ENCODE results near the gene NR3C1.

Gene NR3C1

GRCh38 chr5:143271431-143271830, 132.1 kb downstream of the NR3C1 start:
- ChIA-PET CTCF (no interaction called here), POLR2A (no interaction called here)
- DNase-seq (ENCODE audit: extremely low spot score) = no peak
- TF ChIP-seq CTCF (IDR thresholded peaks at IDR 0.05; ENCODE audit: control extremely low read depth, extremely low read depth, low read depth, missing control alignments) = no peak

- ChIA-PET CTCF (no interaction called here), POLR2A (no interaction called here)
- no peak for DNase-seq (ENCODE audit: extremely low spot score)
- no peak for TF ChIP-seq CTCF (IDR thresholded peaks at IDR 0.05; ENCODE audit: control extremely low read depth, extremely low read depth, low read depth, missing control alignments)
These were observed 135.1 kb downstream of the NR3C1 start for GRCh38 chr5:143268388-143268787.

GRCh38 chr5:143267186-143267585, 136.3 kb downstream of the NR3C1 start:
- POLR2A ChIA-PET = no interaction called here
- CTCF ChIA-PET = no interaction called here
- no peak for TF ChIP-seq CTCF (IDR thresholded peaks at IDR 0.05; ENCODE audit: control extremely low read depth, extremely low read depth, low read depth, missing control alignments)
- DNase-seq (ENCODE audit: extremely low spot score) = no peak

GRCh38 chr5:143265995-143266394, 137.5 kb downstream of the NR3C1 start:
- TF ChIP-seq CTCF (IDR thresholded peaks at IDR 0.05; ENCODE audit: control extremely low read depth, extremely low read depth, low read depth, missing control alignments) = no peak
- POLR2A ChIA-PET = no interaction called here
- no peak for DNase-seq (ENCODE audit: extremely low spot score)
- CTCF ChIA-PET = interaction anchor here (2.5 kb wide), 1 partner anchor 17 kb away, joined by 9 read pairs; no protein-coding TSS in a partner anchor

- ChIA-PET CTCF (interaction anchor here (1.0 to 1.6 kb wide), 2 partner anchors 17 to 36 kb away, joined by 3 read pairs; no protein-coding TSS in a partner anchor), POLR2A (no interaction called here)
- TF ChIP-seq CTCF (IDR thresholded peaks at IDR 0.05; ENCODE audit: control extremely low read depth, extremely low read depth, low read depth, missing control alignments) = no peak
- no peak for DNase-seq (ENCODE audit: extremely low spot score)
These were observed 140.1 kb downstream of the NR3C1 start for GRCh38 chr5:143263272-143263810.

GRCh38 chr5:143262393-143263174, 140.9 kb downstream of the NR3C1 start:
- CTCF ChIA-PET = interaction anchor here (1.6 kb wide), 1 partner anchor 18 kb away, joined by 3 read pairs; no protein-coding TSS in a partner anchor
- TF ChIP-seq CTCF (IDR thresholded peaks at IDR 0.05; ENCODE audit: control extremely low read depth, extremely low read depth, low read depth, missing control alignments) = no peak
- no peak for DNase-seq (ENCODE audit: extremely low spot score)
- POLR2A ChIA-PET = no interaction called here
